K562 (cell line): ENCODE data around the gene IRAG1. TPM values are rescaled to one million over a fixed set of nuclear protein-coding genes. Genes with fewer than 3 reads are reported as not detected.

ENCODE experiments used
- ATAC-seq: fragments of 200-7000 bp; cut with Tn5 transposase; 3 replicates; pipeline ENCODE4 v1.9.1; 2020; ENCODE audit warnings: moderate library complexity
- BruUV-seq: library from RNA; stranded (reverse); fragments of 400-500 nt; replicated peaks from 2 replicates; lab custom pipeline; 2021; lab: Mats Ljungman, UMichigan
- CTCF ChIA-PET: fragments of 300-600 bp; formaldehyde crosslinking; extraction: SDS; loops from one replicate; lab custom pipeline; 2021; ENCODE audit warnings: low intra/inter-chr PET ratio; lab: Yijun Ruan, JAX
- POLR2A ChIA-PET: fragments of 300-600, 350-650 bp; sonication (Branson Sonifier 250); formaldehyde crosslinking; extraction: SDS; loops from one replicate; lab custom pipeline; 2021; ENCODE audit warnings: antibody characterized with exemption, inconsistent platforms; lab: Yijun Ruan, JAX
- DNase-seq, 4 experiments: peaks; one replicate each; pipeline versions ENCODE4 v3.0.0 to v3.0.0-alpha.2; 2011 to 2018; ENCODE audit warnings: low spot score in 3 of 4, mixed read lengths in 3 of 4; ENCODE audit errors: extremely low read depth in 1 of 4
- FAIRE-seq: peaks from 2 replicates; lab custom pipeline; 2011; peaks lifted over from hg19 to GRCh38; lab: Jason Lieb, UNC
- H2AFZ ChIP-seq: 2 replicates; pipeline ENCODE4 v1.6.0; 2011; ENCODE audit warnings: low read depth, low read length, control low read depth, inconsistent platforms
- H3K27ac ChIP-seq: fragments of 200-600 bp; 3 replicates; pipeline ENCODE4 v1.8.0; 2011; ENCODE audit warnings: low read depth, mild to moderate bottlenecking, control low read depth, inconsistent platforms, low read length, moderate library complexity, mixed read lengths; ENCODE audit errors: extremely low read depth
- H3K27me3 ChIP-seq, 2 experiments: fragments of 300-600 bp in 1 of 2; 2 replicates in 1 of 2; 3 replicates in 1 of 2; pipeline versions ENCODE4 v1.6.0 to v1.8.0; 2011; ENCODE audit warnings: inconsistent platforms in 2 of 2, low read length in 2 of 2, mild to moderate bottlenecking in 1 of 2, mixed read lengths in 1 of 2, moderate library complexity in 1 of 2; ENCODE audit not compliant: control insufficient read depth in 2 of 2, insufficient read depth in 2 of 2
- H3K36me3 ChIP-seq: fragments of 300-600 bp; 3 replicates; pipeline ENCODE4 v1.8.0; 2011; ENCODE audit warnings: mild to moderate bottlenecking, low read length, inconsistent platforms; ENCODE audit not compliant: control insufficient read depth, insufficient read depth
- H3K4me1 ChIP-seq, 2 experiments: fragments of 200-600 bp in 1 of 2; replicated peaks in 1 of 2; 2 replicates in 1 of 2; 3 replicates in 1 of 2; pipeline versions ENCODE4 v1.5.1 to v1.8.0; 2011; ENCODE audit warnings: inconsistent platforms in 2 of 2, low read length in 2 of 2, mild to moderate bottlenecking in 1 of 2, mixed read lengths in 1 of 2, moderate library complexity in 1 of 2; ENCODE audit not compliant: control insufficient read depth in 2 of 2, insufficient read depth in 2 of 2
- H3K4me2 ChIP-seq: 2 replicates; pipeline ENCODE4 v1.6.1; 2011; ENCODE audit warnings: low read length, control low read depth, inconsistent platforms, mixed read lengths; ENCODE audit not compliant: insufficient read depth
- H3K4me3 ChIP-seq: fragments of 200-600 bp; sonication (generic), shearing (Covaris generic); 2 replicates; pipeline ENCODE4 v1.5.1; 2016; ENCODE audit warnings: control low read depth, inconsistent platforms
- H3K79me2 ChIP-seq: fragments of 200-600 bp; 3 replicates; pipeline ENCODE4 v1.8.0; 2011; ENCODE audit warnings: low read length, inconsistent platforms; ENCODE audit not compliant: control insufficient read depth, insufficient read depth
- H3K9ac ChIP-seq, 2 experiments: 2 replicates each; pipeline versions ENCODE4 v1.6.0 to v1.6.1; 2011; ENCODE audit warnings: low read depth in 2 of 2, low read length in 2 of 2, control low read depth in 1 of 2, inconsistent platforms in 1 of 2, mild to moderate bottlenecking in 1 of 2, mixed read lengths in 1 of 2; ENCODE audit not compliant: insufficient read depth in 1 of 2
- H3K9me1 ChIP-seq: one replicate; pipeline ENCODE4 v1.6.0; 2011; ENCODE audit warnings: inconsistent platforms, mild to moderate bottlenecking, low read length, moderate library complexity; ENCODE audit not compliant: control insufficient read depth, insufficient read depth
- H3K9me3 ChIP-seq: replicated peaks from 2 replicates; pipeline ENCODE4 v1.5.1; 2011; ENCODE audit warnings: low read depth, low read length, inconsistent platforms; ENCODE audit not compliant: control insufficient read depth, insufficient read depth
- H4K20me1 ChIP-seq: replicated peaks from 2 replicates; pipeline ENCODE4 v1.6.1; 2011; ENCODE audit warnings: low read length, inconsistent platforms, mixed read lengths; ENCODE audit not compliant: control insufficient read depth, insufficient read depth
- FOSL1 ChIP-seq: fragments of 200-800 bp; sonication (Bioruptor generic); conservative IDR thresholded peaks from 2 replicates; pipeline ENCODE4 v1.6.1; 2016; ENCODE audit warnings: missing genetic modification characterization, missing compliant biosample characterization
- GATAD2B ChIP-seq: fragments of 450-650 bp; IDR thresholded peaks from 2 replicates; pipeline ENCODE4 v1.6.1; 2017; ENCODE audit warnings: mild to moderate bottlenecking, borderline replicate concordance
- HIVEP1 ChIP-seq: fragments of 250-450 bp; sonication (Bioruptor Pico); IDR thresholded peaks from 2 replicates; pipeline ENCODE4 v1.4.0; 2020; ENCODE audit warnings: mild to moderate bottlenecking
- JUND ChIP-seq, 2 experiments: IDR thresholded peaks; 2 replicates in 1 of 2; 3 replicates in 1 of 2; pipeline ENCODE4 v1.6.1; 2011; ENCODE audit warnings: borderline replicate concordance in 2 of 2, low read depth in 2 of 2, low read length in 2 of 2, improper control_type of control experiment in 1 of 2, missing biosample characterization in 1 of 2, missing genetic modification characterization in 1 of 2, missing genetic modification reagents in 1 of 2
- MAFF ChIP-seq: IDR thresholded peaks from 2 replicates; pipeline ENCODE4 v1.6.1; 2012; ENCODE audit warnings: low read length, improper control_type of control experiment
- MYNN ChIP-seq, 2 experiments: sonication (generic); formaldehyde crosslinking in 1 of 2; IDR thresholded peaks; 2 replicates each; pipeline versions ENCODE4 v1.5.0 to v1.6.1; 2016 to 2020; ENCODE audit warnings: antibody characterized with exemption in 1 of 2, missing genetic modification reagents in 1 of 2
- TEAD2 ChIP-seq: fragments of 450-650 bp; IDR thresholded peaks from 2 replicates; pipeline ENCODE4 v1.6.1; 2016; ENCODE audit warnings: missing genetic modification characterization, control low read depth, missing compliant biosample characterization
- U2AF1 ChIP-seq: fragments of 200-400 bp; formaldehyde crosslinking; optimal IDR thresholded peaks from 2 replicates; pipeline ENCODE3; 2017; ENCODE audit warnings: mild to moderate bottlenecking, low read depth, low read length, moderate library complexity
- ZNF707 ChIP-seq: fragments of 250-450 bp; sonication (Bioruptor Pico); conservative IDR thresholded peaks from 2 replicates; pipeline ENCODE4 v1.8.0; 2022; ENCODE audit warnings: inconsistent platforms, mild to moderate bottlenecking, moderate library complexity
- WGBS: fragments of 100-300 bp; shearing (Covaris generic); methylation state at CpG from one replicate; pipeline ENCODE4 v1.1.6; 2016; ENCODE audit warnings: low coverage, mixed read lengths; ENCODE audit not compliant: insufficient coverage; ENCODE audit errors: missing lambda C conversion rate; 5-methylcytosine and 5-hydroxymethylcytosine counted together
- in situ Hi-C: fragments of 300-500 bp; cut with MboI; formaldehyde crosslinking; loops from 4 replicates; pipeline ENCODE4 v1.15.0; 2018; ENCODE audit warnings: inconsistent platforms, mixed read lengths
- intact Hi-C: fragments of 100-400 bp; cut with micrococcal nuclease; formaldehyde crosslinking; loops from 2 replicates; pipeline ENCODE4 v1.14.2; 2022
- polyA plus RNA-seq, 8 experiments: library from polyadenylated mRNA; depleted of rRNA in 4 of 8; stranded (reverse) in 5 of 8; unstranded in 3 of 8; fragments of >200 nt; fragmentation: Nextera tagmentation in 2 of 8; fragmentation: Illumina TruSeq in 1 of 8; extraction: Ambion mirVana in 2 of 8; extraction: Trizol in 1 of 8; gene quantifications; 2 replicates each; pipeline versions ENCODE4 v1.2.1 to v1.2.3, GENCODE V29; 2011 to 2014; ENCODE audit warnings: inconsistent platforms in 1 of 8, missing spikeins in 1 of 8
- total RNA-seq, 7 experiments: library from RNA; depleted of rRNA in 6 of 7; stranded (reverse); fragments of >200 nt in 6 of 7; fragmentation: Illumina TruSeq in 2 of 7; extraction: Trizol in 2 of 7; gene quantifications; 2 replicates each; pipeline versions ENCODE4 v1.2.1 to v1.2.3, GENCODE V29; 2011 to 2021; ENCODE audit warnings: low replicate concordance in 1 of 7
- TF ChIP-seq, protein P1 (sequence below), 2 experiments: fragments of 450-650 bp in 1 of 2; sonication (generic) in 1 of 2; formaldehyde crosslinking in 1 of 2; IDR thresholded peaks; 2 replicates each; pipeline versions ENCODE4 v1.7.1 to v1.9.0; 2016 to 2022; ENCODE audit warnings: inconsistent platforms in 1 of 2, mild to moderate bottlenecking in 1 of 2, missing genetic modification reagents in 1 of 2
- TF ChIP-seq, protein P2 (sequence below): fragments of 450-650 bp; IDR thresholded peaks from 2 replicates; pipeline ENCODE4 v1.6.1; 2016; ENCODE audit warnings: missing biosample characterization, missing genetic modification characterization

IRAG1 gene
- total and polyA plus RNA-seq, 9 of the 15 experiments (the other 6 are each of a cell fraction or from before 2014, with no cell fraction given), result 0.01 to 0.22 (median 0.09) TPM; not detected in 1

DNA sequence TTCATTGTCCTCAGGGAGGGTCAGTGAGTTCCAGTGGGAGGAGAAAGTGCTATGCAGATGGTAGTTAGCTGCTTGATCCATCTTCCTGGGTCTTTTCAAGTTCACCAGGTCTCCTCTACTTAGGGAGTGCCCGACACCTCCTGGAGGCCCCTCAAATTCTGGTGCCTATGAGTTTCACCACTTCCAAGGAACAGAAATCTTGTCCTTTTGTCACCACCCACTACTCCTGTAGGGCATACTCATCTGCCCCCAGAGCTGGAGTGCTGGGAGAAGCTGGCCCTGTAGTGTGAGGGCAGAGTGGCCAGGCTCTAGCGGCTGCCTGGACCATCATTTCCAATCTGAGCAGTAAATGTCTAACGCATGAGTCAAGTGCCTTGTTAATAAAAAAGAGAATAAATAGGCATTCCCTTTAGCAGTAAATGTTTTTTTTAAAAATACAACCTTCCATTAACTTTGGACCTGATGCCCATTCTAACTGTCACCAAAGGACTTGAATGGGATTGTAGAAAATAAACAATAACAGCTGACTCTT is 12.5 kb downstream of the IRAG1 start:
- Histone ChIP-seq H3K9me1 (no peaks in the 10 kb centered on the region), H3K79me2 (no peaks in the 10 kb centered on the region), H2AFZ (no peak overlapping the region), H3K36me3 (no peaks in the 10 kb centered on the region), H3K4me3 (no peak overlapping the region), H4K20me1 (no peaks in the 10 kb centered on the region), H3K27me3 (no peaks in the 10 kb centered on the region; a peak in 1 of 5 replicates), H3K9me3 (no peaks in the 10 kb centered on the region), H3K4me2 (no peak overlapping the region), H3K9ac (no peak overlapping the region), H3K4me1 (no peaks in the 10 kb centered on the region; a peak in 2 of 5 replicates), H3K27ac (no peak overlapping the region)
- CTCF ChIA-PET, result no interaction called here
- in situ Hi-C loops (no loop called here), intact Hi-C loops (no loop called here)
- POLR2A ChIA-PET, result interaction anchor here (0.8 kb wide), 2 partner anchors 8 to 14 kb away, joined by 3 read pairs; no protein-coding TSS in a partner anchor
- no peak for FAIRE-seq
- no peak for ATAC-seq
- BruUV-seq, result no TSS peak
- DNase-seq, result no peak
- 36% methylated on average over 3 of the region's 3 CpGs for WGBS
- TF ChIP-seq HIVEP1 (CRISPR knock-in tag) (no peak), U2AF1 (no peak), ZNF707 (CRISPR knock-in tag) (no peak), MAFF (no peak), JUND (IDR thresholded peaks at IDR 0.05; ENCODE audit: borderline replicate concordance, low read depth, low read length) (no peak), JUND (tag; IDR thresholded peaks at IDR 0.05; ENCODE audit: borderline replicate concordance, low read depth, low read length) (no peak), FOSL1 (tag) (no peak), GATAD2B (no peak), MYNN (IDR thresholded peaks at IDR 0.05) (no peak), MYNN (CRISPR knock-in tag; IDR thresholded peaks at IDR 0.05) (no peak), TEAD2 (no peak)
- TF ChIP-seq, protein P1, sequence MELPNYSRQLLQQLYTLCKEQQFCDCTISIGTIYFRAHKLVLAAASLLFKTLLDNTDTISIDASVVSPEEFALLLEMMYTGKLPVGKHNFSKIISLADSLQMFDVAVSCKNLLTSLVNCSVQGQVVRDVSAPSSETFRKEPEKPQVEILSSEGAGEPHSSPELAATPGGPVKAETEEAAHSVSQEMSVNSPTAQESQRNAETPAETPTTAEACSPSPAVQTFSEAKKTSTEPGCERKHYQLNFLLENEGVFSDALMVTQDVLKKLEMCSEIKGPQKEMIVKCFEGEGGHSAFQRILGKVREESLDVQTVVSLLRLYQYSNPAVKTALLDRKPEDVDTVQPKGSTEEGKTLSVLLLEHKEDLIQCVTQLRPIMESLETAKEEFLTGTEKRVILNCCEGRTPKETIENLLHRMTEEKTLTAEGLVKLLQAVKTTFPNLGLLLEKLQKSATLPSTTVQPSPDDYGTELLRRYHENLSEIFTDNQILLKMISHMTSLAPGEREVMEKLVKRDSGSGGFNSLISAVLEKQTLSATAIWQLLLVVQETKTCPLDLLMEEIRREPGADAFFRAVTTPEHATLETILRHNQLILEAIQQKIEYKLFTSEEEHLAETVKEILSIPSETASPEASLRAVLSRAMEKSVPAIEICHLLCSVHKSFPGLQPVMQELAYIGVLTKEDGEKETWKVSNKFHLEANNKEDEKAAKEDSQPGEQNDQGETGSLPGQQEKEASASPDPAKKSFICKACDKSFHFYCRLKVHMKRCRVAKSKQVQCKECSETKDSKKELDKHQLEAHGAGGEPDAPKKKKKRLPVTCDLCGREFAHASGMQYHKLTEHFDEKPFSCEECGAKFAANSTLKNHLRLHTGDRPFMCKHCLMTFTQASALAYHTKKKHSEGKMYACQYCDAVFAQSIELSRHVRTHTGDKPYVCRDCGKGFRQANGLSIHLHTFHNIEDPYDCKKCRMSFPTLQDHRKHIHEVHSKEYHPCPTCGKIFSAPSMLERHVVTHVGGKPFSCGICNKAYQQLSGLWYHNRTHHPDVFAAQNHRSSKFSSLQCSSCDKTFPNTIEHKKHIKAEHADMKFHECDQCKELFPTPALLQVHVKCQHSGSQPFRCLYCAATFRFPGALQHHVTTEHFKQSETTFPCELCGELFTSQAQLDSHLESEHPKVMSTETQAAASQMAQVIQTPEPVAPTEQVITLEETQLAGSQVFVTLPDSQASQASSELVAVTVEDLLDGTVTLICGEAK (IDR thresholded peaks at IDR 0.05), result no peak
- TF ChIP-seq, protein P1 (CRISPR knock-in tag; IDR thresholded peaks at IDR 0.05), result no peak
- TF ChIP-seq, protein P2, sequence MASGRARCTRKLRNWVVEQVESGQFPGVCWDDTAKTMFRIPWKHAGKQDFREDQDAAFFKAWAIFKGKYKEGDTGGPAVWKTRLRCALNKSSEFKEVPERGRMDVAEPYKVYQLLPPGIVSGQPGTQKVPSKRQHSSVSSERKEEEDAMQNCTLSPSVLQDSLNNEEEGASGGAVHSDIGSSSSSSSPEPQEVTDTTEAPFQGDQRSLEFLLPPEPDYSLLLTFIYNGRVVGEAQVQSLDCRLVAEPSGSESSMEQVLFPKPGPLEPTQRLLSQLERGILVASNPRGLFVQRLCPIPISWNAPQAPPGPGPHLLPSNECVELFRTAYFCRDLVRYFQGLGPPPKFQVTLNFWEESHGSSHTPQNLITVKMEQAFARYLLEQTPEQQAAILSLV (tag), result no peak
